Activated CD8-positive, alpha-beta memory T cell treated with anti-CD3 and anti-CD28 coated beads for 1 hour (primary cell): Measurements from ENCODE around the gene TBC1D3I.
"Not testable (repeated sequence)": the region's sequence is repeated elsewhere in the genome, so short reads cannot be mapped to it uniquely, and the experiment has no call there.

Experiments used
- DNase-seq, 2 donors: peaks; one replicate each; pipeline ENCODE4 v3.0.0-alpha.2; 2020; ENCODE audit warnings: low read depth in 1 of 2; ENCODE audit errors: extremely low read depth in 1 of 2

The TBC1D3I gene

GRCh38 chr17:36207383-36207782 lies 57.0 kb downstream of the TBC1D3I start:
- DNase-seq: not testable (repeated sequence)

GRCh38 chr17:36206486-36206821 lies 57.9 kb downstream of the TBC1D3I start:
- not testable (repeated sequence) for DNase-seq

DNA sequence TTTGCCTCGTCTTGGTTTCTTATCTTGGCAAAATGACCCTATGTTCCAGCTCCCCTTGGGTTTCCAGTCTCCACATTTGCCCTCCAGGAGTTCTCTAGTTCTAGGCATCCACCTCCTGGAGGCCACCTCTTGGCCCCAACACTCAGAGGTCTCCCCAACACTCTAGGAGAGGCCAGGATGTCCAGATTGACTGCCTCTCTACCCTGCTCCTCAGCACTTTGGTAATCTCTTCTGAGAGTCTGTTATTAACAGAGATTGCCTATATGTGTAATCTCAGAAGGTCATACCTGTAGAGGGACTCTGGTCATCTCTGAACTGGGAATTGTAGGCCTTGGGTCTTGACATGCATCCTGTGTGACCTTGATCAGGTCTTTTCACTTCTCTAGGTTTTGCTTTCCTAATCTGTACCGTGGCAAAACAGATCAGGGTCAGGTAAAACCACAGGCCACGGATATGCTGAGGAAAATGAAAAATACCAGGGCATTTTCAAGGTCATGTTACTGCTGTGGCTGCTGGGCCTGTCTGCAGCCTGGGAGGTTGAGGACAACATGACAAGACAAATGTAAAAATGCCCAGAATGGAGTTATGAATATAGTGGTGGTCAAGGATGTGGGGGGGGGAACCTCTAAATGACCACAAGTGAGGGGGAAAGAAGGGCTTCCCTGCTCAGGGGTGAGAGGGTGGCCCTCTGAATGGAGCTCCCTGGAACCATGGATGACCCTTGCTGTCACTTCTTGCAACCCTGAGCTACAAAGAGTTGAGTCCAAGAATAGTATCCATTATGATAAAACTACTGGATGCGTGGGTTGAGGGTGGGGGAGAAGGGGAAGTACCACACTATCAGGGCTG lies 58.5 kb downstream of the TBC1D3I start:
- no peak for DNase-seq

DNA sequence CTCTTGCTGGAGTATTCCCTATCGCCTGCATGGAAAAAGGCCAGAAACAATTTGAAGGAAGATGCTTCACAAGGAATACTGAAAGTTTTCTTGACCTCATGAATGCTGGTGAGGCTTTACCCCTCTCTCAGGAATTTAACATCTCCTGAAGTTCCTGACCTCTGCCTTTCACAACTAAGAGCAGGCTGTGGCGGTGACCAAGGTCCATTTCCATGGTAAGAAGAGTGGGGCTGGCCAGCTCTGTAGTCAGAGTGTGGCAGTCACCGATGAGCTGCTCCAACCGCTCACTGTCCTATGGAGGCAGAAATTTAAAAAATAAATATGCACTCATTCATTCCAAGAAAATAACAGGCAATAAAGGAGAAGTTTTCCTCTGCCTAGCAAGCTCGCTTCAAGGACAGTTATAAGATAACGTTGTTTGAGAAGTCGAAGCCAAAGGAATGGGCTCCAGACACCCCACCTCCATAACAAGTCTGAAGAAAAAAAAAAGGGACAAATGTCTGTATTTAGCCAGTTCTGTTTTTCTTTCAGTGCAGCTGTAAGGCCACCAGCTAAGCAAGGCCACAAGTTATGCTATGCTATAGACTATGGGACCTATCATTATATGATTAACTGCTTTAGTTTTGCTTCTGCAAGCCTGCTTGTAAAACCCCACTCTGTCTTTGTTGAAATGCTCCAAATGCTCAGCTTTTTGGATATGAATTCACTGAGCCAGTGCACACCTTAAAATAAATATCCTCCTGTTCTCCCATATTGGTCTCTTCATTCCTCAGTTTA lies 59.5 kb downstream of the TBC1D3I start:
- no peak for DNase-seq
